PC-9 (cell line): Measurements from ENCODE around the gene HBA2. TPM values are rescaled to one million over a fixed set of nuclear protein-coding genes. Genes with fewer than 3 reads are reported as not detected.

Experiments
- BruUV-seq: library from RNA; stranded (reverse); fragments of 400-500 nt; replicated peaks from 2 replicates; lab custom pipeline; 2021; lab: Mats Ljungman, UMichigan
- CTCF ChIA-PET: fragments of 300-600 bp; sonication (Branson Sonifier 250); formaldehyde crosslinking; loops from one replicate; lab custom pipeline; 2022; ENCODE audit warnings: antibody characterized with exemption; lab: Charles Lee
- POLR2A ChIA-PET: fragments of 300-600 bp; sonication (Branson Sonifier 250); formaldehyde crosslinking; loops from one replicate; lab custom pipeline; 2022; ENCODE audit warnings: antibody characterized with exemption; ENCODE audit not compliant: unreplicated experiment; lab: Charles Lee
- DNase-seq, 2 experiments: peaks; one replicate each; pipeline versions ENCODE4 v3.0.0 to v3.0.0-alpha.2; 2015 to 2022; ENCODE audit warnings: mixed read lengths in 1 of 2
- H2AFZ ChIP-seq: fragments of 200-600 bp; sonication (generic); 2 replicates; pipeline ENCODE4 v1.8.1; 2017; ENCODE audit warnings: antibody characterized with exemption
- H3F3A ChIP-seq: fragments of 200-600 bp; sonication (generic); 2 replicates; pipeline ENCODE4 v1.8.1; 2017; ENCODE audit warnings: antibody characterized with exemption, mild to moderate bottlenecking, low read depth; ENCODE audit not compliant: insufficient read depth
- H3K27ac ChIP-seq: fragments of 200-600 bp; sonication (generic); 2 replicates; pipeline ENCODE4 v1.6.1; 2016; ENCODE audit warnings: mixed run types
- H3K27me3 ChIP-seq: fragments of 200-600 bp; sonication (generic); 2 replicates; pipeline ENCODE4 v1.6.1; 2016; ENCODE audit warnings: low read depth, mixed run types; ENCODE audit not compliant: insufficient read depth
- H3K36me3 ChIP-seq: fragments of 200-600 bp; sonication (generic); 2 replicates; pipeline ENCODE4 v1.6.1; 2016; ENCODE audit warnings: low read depth, mixed run types
- H3K4me1 ChIP-seq: fragments of 200-600 bp; sonication (generic); replicated peaks from 2 replicates; pipeline ENCODE4 v1.6.1; 2016; ENCODE audit warnings: mixed run types; ENCODE audit not compliant: insufficient read depth
- H3K4me2 ChIP-seq: fragments of 200-600 bp; sonication (generic); 2 replicates; pipeline ENCODE4 v1.6.1; 2017; ENCODE audit warnings: mixed run types
- H3K4me3 ChIP-seq: fragments of 200-600 bp; sonication (generic); 2 replicates; pipeline ENCODE4 v1.6.1; 2016; ENCODE audit warnings: mixed run types
- H3K79me2 ChIP-seq: fragments of 200-600 bp; sonication (generic); 2 replicates; pipeline ENCODE4 v1.6.1; 2017; ENCODE audit warnings: low read depth, mixed run types
- H3K9me2 ChIP-seq: fragments of 200-600 bp; sonication (generic); 2 replicates; pipeline ENCODE4 v1.8.1; 2017; ENCODE audit warnings: mild to moderate bottlenecking; ENCODE audit not compliant: insufficient read depth
- H3K9me3 ChIP-seq: fragments of 200-600 bp; sonication (generic); 2 replicates; pipeline ENCODE4 v1.8.1; 2016; ENCODE audit warnings: low read depth; ENCODE audit not compliant: insufficient read depth
- H4K20me1 ChIP-seq: fragments of 200-600 bp; sonication (generic); 2 replicates; pipeline ENCODE4 v1.8.1; 2017; ENCODE audit not compliant: insufficient read depth
- EZH2 ChIP-seq: fragments of 200-600 bp; sonication (generic); IDR thresholded peaks from 2 replicates; pipeline ENCODE4 v1.8.0; 2017; ENCODE audit warnings: antibody characterized with exemption, low read depth
- intact Hi-C: fragments of 100-400 bp; cut with micrococcal nuclease; formaldehyde crosslinking; loops from one replicate; pipeline ENCODE4 v1.10.0; 2022; ENCODE audit not compliant: unreplicated experiment
- total RNA-seq: library from RNA; stranded (reverse); gene quantifications from 2 replicates; pipeline ENCODE4 v1.2.3, GENCODE V29; 2021
- TF ChIP-seq, protein P1 (sequence below): fragments of 200-600 bp; sonication (generic); conservative IDR thresholded peaks from 2 replicates; pipeline ENCODE4 v1.6.1; 2017; ENCODE audit warnings: mixed run types, antibody characterized with exemption, mild to moderate bottlenecking, moderate library complexity

HBA2 gene
- total RNA-seq, 1 experiment from 2014 or later, result not detected

DNA sequence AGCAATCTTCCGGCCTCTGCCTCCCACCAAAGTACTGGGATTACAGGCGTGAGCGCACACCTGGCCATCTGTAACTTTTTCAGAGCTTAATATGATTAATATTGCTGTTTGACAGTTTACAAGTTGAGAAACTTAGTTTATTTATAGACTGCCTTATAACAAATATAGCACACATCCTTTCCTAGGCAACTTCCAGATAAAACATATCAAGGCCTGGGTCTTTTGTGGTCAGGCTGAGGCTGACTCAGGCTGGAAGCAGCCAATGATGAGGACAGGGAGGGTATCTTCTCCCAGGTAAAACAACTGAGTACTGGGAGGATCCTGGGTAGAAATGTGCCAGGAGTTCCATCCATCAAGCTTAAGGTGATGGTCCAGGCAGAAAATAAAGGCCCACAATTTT, 40.3 kb downstream of the HBA2 start:
- no peak for TF ChIP-seq EZH2
- TF ChIP-seq, protein P1, sequence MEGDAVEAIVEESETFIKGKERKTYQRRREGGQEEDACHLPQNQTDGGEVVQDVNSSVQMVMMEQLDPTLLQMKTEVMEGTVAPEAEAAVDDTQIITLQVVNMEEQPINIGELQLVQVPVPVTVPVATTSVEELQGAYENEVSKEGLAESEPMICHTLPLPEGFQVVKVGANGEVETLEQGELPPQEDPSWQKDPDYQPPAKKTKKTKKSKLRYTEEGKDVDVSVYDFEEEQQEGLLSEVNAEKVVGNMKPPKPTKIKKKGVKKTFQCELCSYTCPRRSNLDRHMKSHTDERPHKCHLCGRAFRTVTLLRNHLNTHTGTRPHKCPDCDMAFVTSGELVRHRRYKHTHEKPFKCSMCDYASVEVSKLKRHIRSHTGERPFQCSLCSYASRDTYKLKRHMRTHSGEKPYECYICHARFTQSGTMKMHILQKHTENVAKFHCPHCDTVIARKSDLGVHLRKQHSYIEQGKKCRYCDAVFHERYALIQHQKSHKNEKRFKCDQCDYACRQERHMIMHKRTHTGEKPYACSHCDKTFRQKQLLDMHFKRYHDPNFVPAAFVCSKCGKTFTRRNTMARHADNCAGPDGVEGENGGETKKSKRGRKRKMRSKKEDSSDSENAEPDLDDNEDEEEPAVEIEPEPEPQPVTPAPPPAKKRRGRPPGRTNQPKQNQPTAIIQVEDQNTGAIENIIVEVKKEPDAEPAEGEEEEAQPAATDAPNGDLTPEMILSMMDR, result no peak
- H3K4me3 ChIP-seq, result no peak overlapping the region
- peaks cover 10% of the 10 kb centered on the region for H3F3A ChIP-seq
- H3K27ac ChIP-seq, result no peak overlapping the region
- DNase-seq, result no peak
- ChIA-PET POLR2A (interaction anchor here (0.6 kb wide), 1 partner anchor 8 kb away, joined by 3 read pairs; no protein-coding TSS in a partner anchor), CTCF (interaction anchor here (0.6 kb wide), 1 partner anchor 116 kb away, joined by 8 read pairs; no protein-coding TSS in a partner anchor)
- H2AFZ ChIP-seq, result no peak overlapping the region
- no peaks in the 10 kb centered on the region for H3K4me1 ChIP-seq
- peaks cover 20% of the 10 kb centered on the region; the same call in 1 of the 2 replicates for H3K36me3 ChIP-seq
- H3K27me3 ChIP-seq, result no peaks in the 10 kb centered on the region
- BruUV-seq, result no TSS peak
- 0 out of 2 replicates have a peak, but pooled peaks cover 23% of the 10 kb centered on the region for H3K79me2 ChIP-seq
- peaks cover 59% of the 10 kb centered on the region for H4K20me1 ChIP-seq
- H3K9me2 ChIP-seq, result no peaks in the 10 kb centered on the region
- no peaks in the 10 kb centered on the region for H3K9me3 ChIP-seq
- intact Hi-C loops, result no loop called here
- no peak overlapping the region for H3K4me2 ChIP-seq

DNA sequence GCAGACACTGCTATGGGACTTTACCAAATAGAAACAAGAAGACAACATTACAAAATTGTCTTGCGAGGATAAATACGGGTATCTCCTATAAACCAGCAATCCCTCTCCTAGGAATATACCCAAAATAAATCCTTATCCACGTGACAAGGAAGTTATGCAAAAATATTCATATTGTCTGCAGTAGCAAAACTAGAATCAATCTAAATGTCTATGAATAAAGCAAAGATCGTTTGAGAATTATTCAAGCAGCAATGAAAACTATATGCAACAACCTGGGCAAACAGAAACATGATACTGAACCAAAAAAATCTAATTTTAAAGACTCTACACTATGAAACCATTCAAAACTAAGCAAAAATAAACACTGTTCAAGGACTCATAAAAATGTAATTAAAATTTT, 47.3 kb downstream of the HBA2 start:
- H3F3A ChIP-seq, result peaks cover 12% of the 10 kb centered on the region; the same call in 1 of the 2 replicates
- intact Hi-C loops, result no loop called here
- no TSS peak for BruUV-seq
- no peak overlapping the region for H2AFZ ChIP-seq
- H3K4me1 ChIP-seq, result no peaks in the 10 kb centered on the region
- peaks cover 34% of the 10 kb centered on the region for H4K20me1 ChIP-seq
- DNase-seq, result no peak
- TF ChIP-seq, protein P1, result no peak
- no peak for TF ChIP-seq EZH2
- no peaks in the 10 kb centered on the region for H3K9me2 ChIP-seq
- POLR2A ChIA-PET, result no interaction called here
- H3K27me3 ChIP-seq, result no peaks in the 10 kb centered on the region
- no peaks in the 10 kb centered on the region for H3K9me3 ChIP-seq
- CTCF ChIA-PET, result no interaction called here
- no peak overlapping the region for H3K27ac ChIP-seq
- H3K4me2 ChIP-seq, result no peak overlapping the region
- no peak overlapping the region for H3K4me3 ChIP-seq
- H3K36me3 ChIP-seq, result peaks cover 28% of the 10 kb centered on the region
- H3K79me2 ChIP-seq, result peaks cover 48% of the 10 kb centered on the region

Other genes starting within 250 kb of the HBA2 start
- 33.5 and 38.4 TPM in 2 replicates for gene POLR3K, start 119.3 kb upstream of the HBA2 start, total RNA-seq
- 60.8 and 61.4 TPM in 2 replicates for gene SNRNP25, start 119.0 kb upstream of the HBA2 start, total RNA-seq
- gene RHBDF1, start 100.2 kb upstream of the HBA2 start, total RNA-seq, result 51.4 and 62.9 TPM in 2 replicates
- gene MPG, start 94.7 kb upstream of the HBA2 start, total RNA-seq, result 86.2 and 138 TPM in 2 replicates
- 56.8 and 66.6 TPM in 2 replicates for gene NPRL3, start 34.2 kb upstream of the HBA2 start, total RNA-seq
- gene HBZ, start 20.2 kb upstream of the HBA2 start, total RNA-seq, result not detected in 2 replicates
- gene HBM, start 6.9 kb upstream of the HBA2 start, total RNA-seq, result not detected in 2 replicates
- gene HBA1, start 3.8 kb downstream of the HBA2 start, total RNA-seq, result not detected in 2 replicates
- gene HBQ1, start 7.6 kb downstream of the HBA2 start, total RNA-seq, result not detected in 2 replicates
- 64.3 and 66.9 TPM in 2 replicates for gene LUC7L, start 56.6 kb downstream of the HBA2 start, total RNA-seq
- 126 and 131 TPM in 2 replicates for gene FAM234A, start 61.9 kb downstream of the HBA2 start, total RNA-seq
- gene RGS11, start 103.1 kb downstream of the HBA2 start, total RNA-seq, result not detected in 2 replicates
- gene ARHGDIG, start 107.7 kb downstream of the HBA2 start, total RNA-seq, result not detected in 2 replicates
- gene PDIA2, start 110.3 kb downstream of the HBA2 start, total RNA-seq, result not detected in 2 replicates
- gene AXIN1, start 179.8 kb downstream of the HBA2 start, total RNA-seq, result 42.0 and 51.2 TPM in 2 replicates
- 130 and 150 TPM in 2 replicates for gene MRPL28, start 197.7 kb downstream of the HBA2 start, total RNA-seq
- gene PGAP6, start 209.1 kb downstream of the HBA2 start, total RNA-seq, result 41.4 and 45.6 TPM in 2 replicates
- 157 and 159 TPM in 2 replicates for gene NME4, start 224.3 kb downstream of the HBA2 start, total RNA-seq
- gene DECR2, start 229.0 kb downstream of the HBA2 start, total RNA-seq, result 65.4 and 78.4 TPM in 2 replicates